HepG2 (cell line): ENCODE results near the gene TRAPPC1. TPM values are rescaled to one million over a fixed set of nuclear protein-coding genes. Genes with fewer than 3 reads are reported as not detected.

Experiments
- ARNT2 ChIP-seq: sonication (generic); formaldehyde crosslinking; IDR thresholded peaks from 2 replicates; pipeline ENCODE4 v1.8.0; 2022; ENCODE audit warnings: mild to moderate bottlenecking, low read depth, missing genetic modification reagents, moderate library complexity
- DNMT3B ChIP-seq: conservative IDR thresholded peaks from 2 replicates; pipeline ENCODE4 v1.6.1; 2016; ENCODE audit warnings: missing biosample characterization, control low read depth
- HOXD1 ChIP-seq: sonication (generic); formaldehyde crosslinking; IDR thresholded peaks from 2 replicates; pipeline ENCODE4 v1.5.0; 2020; ENCODE audit warnings: missing genetic modification reagents
- ISL2 ChIP-seq: sonication (generic); formaldehyde crosslinking; IDR thresholded peaks from 2 replicates; pipeline ENCODE4 v1.5.0; 2020; ENCODE audit warnings: missing genetic modification reagents
- MXD4 ChIP-seq: IDR thresholded peaks from 2 replicates; pipeline ENCODE4 v1.6.1; 2016; ENCODE audit warnings: mild to moderate bottlenecking, missing biosample characterization, missing genetic modification reagents
- MXI1 ChIP-seq: IDR thresholded peaks from 3 replicates; pipeline ENCODE4 v1.6.1; 2012; ENCODE audit warnings: low read depth, low read length, inconsistent platforms, borderline replicate concordance
- POGZ ChIP-seq: sonication (generic); formaldehyde crosslinking; IDR thresholded peaks from 2 replicates; pipeline ENCODE4 v1.4.0; 2020; ENCODE audit warnings: mild to moderate bottlenecking, missing genetic modification reagents
- POLR2A ChIP-seq, 2 experiments: IDR thresholded peaks; 2 replicates each; pipeline ENCODE4 v1.6.1; 2011; ENCODE audit warnings: low read depth in 2 of 2, low read length in 2 of 2, mild to moderate bottlenecking in 1 of 2, moderate library complexity in 1 of 2; ENCODE audit not compliant: insufficient read depth in 1 of 2
- THAP7 ChIP-seq: sonication (generic); formaldehyde crosslinking; IDR thresholded peaks from 2 replicates; pipeline ENCODE4 v1.8.1; 2023; ENCODE audit warnings: mild to moderate bottlenecking, missing genetic modification reagents
- ZBTB40 ChIP-seq, 2 experiments: fragments of 450-650 bp in 1 of 2; sonication (generic) in 1 of 2; formaldehyde crosslinking in 1 of 2; IDR thresholded peaks; 2 replicates each; pipeline versions ENCODE4 v1.6.1 to v1.8.0; 2016 to 2022; ENCODE audit warnings: antibody characterized with exemption in 1 of 2, mild to moderate bottlenecking in 1 of 2, missing genetic modification reagents in 1 of 2
- ZNF142 ChIP-seq: sonication (generic); formaldehyde crosslinking; IDR thresholded peaks from 2 replicates; pipeline ENCODE4 v1.4.0; 2020; ENCODE audit warnings: missing genetic modification reagents
- ZNF451 ChIP-seq: sonication (generic); formaldehyde crosslinking; IDR thresholded peaks from 2 replicates; pipeline ENCODE4 v1.5.0; 2020; ENCODE audit warnings: mild to moderate bottlenecking, missing genetic modification reagents
- ZNF841 ChIP-seq: sonication (generic); formaldehyde crosslinking; IDR thresholded peaks from 2 replicates; pipeline ENCODE4 v1.8.1; 2023; ENCODE audit warnings: missing genetic modification reagents, borderline replicate concordance
- polyA plus RNA-seq, 8 experiments: library from polyadenylated mRNA; depleted of rRNA in 3 of 8; stranded (reverse) in 7 of 8; unstranded in 1 of 8; fragments of >200 nt; fragmentation: Illumina TruSeq in 4 of 8; extraction: Trizol in 4 of 8; gene quantifications; 2 replicates each; pipeline versions ENCODE4 v1.2.1 to v1.2.3, GENCODE V29; 2011 to 2016; ENCODE audit warnings: low read depth in 4 of 8, missing spikeins in 1 of 8, mixed read lengths in 1 of 8; ENCODE audit not compliant: insufficient read depth in 1 of 8
- total RNA-seq, 5 experiments: library from RNA; depleted of rRNA; stranded (reverse); fragments of >200 nt; fragmentation: Illumina TruSeq; extraction: Trizol; gene quantifications; 2 replicates each; pipeline ENCODE4 v1.2.3, GENCODE V29; 2016; ENCODE audit warnings: low read depth in 1 of 5

Gene TRAPPC1
- total and polyA plus RNA-seq, 2 of the 13 experiments (the other 11 are each of a cell fraction or from before 2014, with no cell fraction given): 28.1 to 44.9 TPM

GRCh38 chr17:7915611-7916384 lies 15.9 kb downstream of the TRAPPC1 start, which contains the start of gene RNF227 (continued):
- no peak for TF ChIP-seq ZBTB40 (IDR thresholded peaks at IDR 0.05)
- TF ChIP-seq ZBTB40 (CRISPR knock-in tag; IDR thresholded peaks at IDR 0.05): peak; percentile 77; the same call in 1 of the 2 replicates
- peak; percentile 57; the same call in 1 of the 2 replicates for TF ChIP-seq THAP7
- peak; percentile 57; the same call in 1 of the 2 replicates for TF ChIP-seq ZNF451 (CRISPR knock-in tag)
- peak; percentile 55; the same call in 1 of the 2 replicates for TF ChIP-seq ISL2
- TF ChIP-seq DNMT3B (CRISPR knock-in tag): 0 out of 2 replicates have a peak, but pooled peaks have one; percentile 45
- TF ChIP-seq ARNT2 (CRISPR knock-in tag): peak; percentile 89
- TF ChIP-seq MXD4 (CRISPR knock-in tag): peak; percentile 67; the same call in 1 of the 2 replicates
- TF ChIP-seq ZNF142 (CRISPR knock-in tag): peak; percentile 83; the same call in 1 of the 2 replicates
- no peak for TF ChIP-seq POLR2A (IDR thresholded peaks at IDR 0.05; ENCODE audit: insufficient read depth in 1 of 2, low read depth in 2 of 2, low read length in 2 of 2)
- no peak for TF ChIP-seq MXI1
- TF ChIP-seq POGZ (CRISPR knock-in tag): peak; percentile 34; the same call in 1 of the 2 replicates
- TF ChIP-seq HOXD1 (CRISPR knock-in tag): peak; percentile 47; the same call in 1 of the 2 replicates
- TF ChIP-seq ZNF841: peak; percentile 92; the same call in 1 of the 2 replicates
